Neural progenitor cell (in vitro differentiated cells): ENCODE measurements around the gene PODNL1. TPM values are rescaled to one million over a fixed set of nuclear protein-coding genes. Genes with fewer than 3 reads are reported as not detected.

Source experiments
- DNase-seq: peaks from one replicate; pipeline ENCODE4 v3.0.0-alpha.2; 2016; ENCODE audit warnings: low spot score
- H2AFZ ChIP-seq: fragments of 200-600 bp; sonication (generic); replicated peaks from 2 replicates; pipeline ENCODE4 v1.6.1; 2016; ENCODE audit warnings: antibody characterized with exemption
- H3F3A ChIP-seq: fragments of 200-600 bp; sonication (generic); 2 replicates; pipeline ENCODE4 v1.6.1; 2016; ENCODE audit warnings: antibody characterized with exemption, low read depth
- H3K27ac ChIP-seq: fragments of 200-600 bp; sonication (generic); 2 replicates; pipeline ENCODE4 v1.5.1; 2016; ENCODE audit warnings: mild to moderate bottlenecking
- H3K27me3 ChIP-seq: fragments of 200-600 bp; sonication (generic); 2 replicates; pipeline ENCODE4 v1.6.1; 2016; ENCODE audit warnings: mild to moderate bottlenecking, moderate library complexity
- H3K36me3 ChIP-seq: fragments of 200-600 bp; sonication (generic); 2 replicates; pipeline ENCODE4 v1.5.1; 2016
- H3K4me1 ChIP-seq: fragments of 200-600 bp; sonication (generic); 2 replicates; pipeline ENCODE4 v1.6.1; 2016; ENCODE audit warnings: mixed run types
- H3K4me2 ChIP-seq: fragments of 200-600 bp; sonication (generic); 2 replicates; pipeline ENCODE4 v1.6.1; 2016
- H3K4me3 ChIP-seq: fragments of 200-600 bp; sonication (generic); 2 replicates; pipeline ENCODE4 v1.5.1; 2016
- H3K79me2 ChIP-seq: fragments of 200-600 bp; sonication (generic); 2 replicates; pipeline ENCODE4 v1.6.1; 2016; ENCODE audit warnings: low read depth
- H3K9ac ChIP-seq: fragments of 200-600 bp; sonication (generic); 2 replicates; pipeline ENCODE4 v1.6.1; 2016
- H3K9me3 ChIP-seq: fragments of 200-600 bp; sonication (generic); 2 replicates; pipeline ENCODE4 v1.5.1; 2016; ENCODE audit warnings: low read depth
- H4K20me1 ChIP-seq: fragments of 200-600 bp; sonication (generic); 2 replicates; pipeline ENCODE4 v1.6.1; 2016; ENCODE audit warnings: low read depth
- H3K27ac Mint-ChIP-seq: 3 replicates; pipeline ENCODE4 v1.8.0; 2021; ENCODE audit warnings: mixed read lengths
- H3K27me3 Mint-ChIP-seq: 2 replicates; pipeline ENCODE4 v1.8.0; 2022; ENCODE audit warnings: low read depth, mild to moderate bottlenecking, inconsistent platforms, moderate library complexity, mixed read lengths; ENCODE audit not compliant: insufficient read depth
- H3K36me3 Mint-ChIP-seq: 3 replicates; pipeline ENCODE4 v1.8.0; 2021; ENCODE audit warnings: mixed read lengths
- H3K4me1 Mint-ChIP-seq: 3 replicates; pipeline ENCODE4 v1.8.0; 2021; ENCODE audit warnings: mixed read lengths
- H3K4me3 Mint-ChIP-seq: 3 replicates; pipeline ENCODE4 v1.8.0; 2021; ENCODE audit warnings: mild to moderate bottlenecking, moderate library complexity, mixed read lengths
- H3K9me3 Mint-ChIP-seq: 3 replicates; pipeline ENCODE4 v1.8.0; 2020; ENCODE audit warnings: mixed read lengths
- EZH2 ChIP-seq: fragments of 200-600 bp; sonication (generic); IDR thresholded peaks from 2 replicates; pipeline ENCODE4 v1.6.1; 2017; ENCODE audit warnings: antibody characterized with exemption, mild to moderate bottlenecking, moderate library complexity
- EZH2phosphoT487 ChIP-seq: fragments of 200-600 bp; sonication (generic); IDR thresholded peaks from 2 replicates; pipeline ENCODE4 v1.6.1; 2017; ENCODE audit warnings: antibody characterized with exemption
- total RNA-seq: library from RNA; depleted of rRNA; stranded (reverse); fragments of >200 nt; gene quantifications from 2 replicates; pipeline ENCODE4 v1.2.3, GENCODE V29; 2015; ENCODE audit warnings: low replicate concordance
- TF ChIP-seq, protein P1 (sequence below): fragments of 200-600 bp; sonication (generic); IDR thresholded peaks from 2 replicates; pipeline ENCODE4 v1.5.1; 2017; ENCODE audit warnings: antibody characterized with exemption, mild to moderate bottlenecking

The PODNL1 gene
- total RNA-seq, 1 donor from 2014 or later: not detected

GRCh38 chr19:13981021-13981420 lies 42.8 kb upstream of the PODNL1 start:
- Histone ChIP-seq H3K9ac (no peak overlapping the region), H3K36me3 (no peaks in the 10 kb centered on the region), H2AFZ (no peak overlapping the region), H3K9me3 (no peaks in the 10 kb centered on the region), H4K20me1 (peaks cover 6% of the 10 kb centered on the region), H3K27me3 (peaks cover 6% of the 10 kb centered on the region), H3K27ac (no peak overlapping the region), H3F3A (peaks cover 13% of the 10 kb centered on the region), H3K4me3 (no peak overlapping the region), H3K79me2 (no peaks in the 10 kb centered on the region), H3K4me1 (peaks cover 24% of the 10 kb centered on the region), H3K4me2 (no peak overlapping the region)
- Mint-ChIP-seq H3K36me3 (peaks cover 2% of the 10 kb centered on the region), H3K9me3 (no peaks in the 10 kb centered on the region), H3K4me3 (no peak overlapping the region), H3K27ac (no peak overlapping the region), H3K4me1 (peaks cover 19% of the 10 kb centered on the region), H3K27me3 (peaks cover 10% of the 10 kb centered on the region)
- TF ChIP-seq EZH2 (no peak), EZH2phosphoT487 (no peak)
- TF ChIP-seq, protein P1, sequence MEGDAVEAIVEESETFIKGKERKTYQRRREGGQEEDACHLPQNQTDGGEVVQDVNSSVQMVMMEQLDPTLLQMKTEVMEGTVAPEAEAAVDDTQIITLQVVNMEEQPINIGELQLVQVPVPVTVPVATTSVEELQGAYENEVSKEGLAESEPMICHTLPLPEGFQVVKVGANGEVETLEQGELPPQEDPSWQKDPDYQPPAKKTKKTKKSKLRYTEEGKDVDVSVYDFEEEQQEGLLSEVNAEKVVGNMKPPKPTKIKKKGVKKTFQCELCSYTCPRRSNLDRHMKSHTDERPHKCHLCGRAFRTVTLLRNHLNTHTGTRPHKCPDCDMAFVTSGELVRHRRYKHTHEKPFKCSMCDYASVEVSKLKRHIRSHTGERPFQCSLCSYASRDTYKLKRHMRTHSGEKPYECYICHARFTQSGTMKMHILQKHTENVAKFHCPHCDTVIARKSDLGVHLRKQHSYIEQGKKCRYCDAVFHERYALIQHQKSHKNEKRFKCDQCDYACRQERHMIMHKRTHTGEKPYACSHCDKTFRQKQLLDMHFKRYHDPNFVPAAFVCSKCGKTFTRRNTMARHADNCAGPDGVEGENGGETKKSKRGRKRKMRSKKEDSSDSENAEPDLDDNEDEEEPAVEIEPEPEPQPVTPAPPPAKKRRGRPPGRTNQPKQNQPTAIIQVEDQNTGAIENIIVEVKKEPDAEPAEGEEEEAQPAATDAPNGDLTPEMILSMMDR: no peak
- DNase-seq: no peak

DNA sequence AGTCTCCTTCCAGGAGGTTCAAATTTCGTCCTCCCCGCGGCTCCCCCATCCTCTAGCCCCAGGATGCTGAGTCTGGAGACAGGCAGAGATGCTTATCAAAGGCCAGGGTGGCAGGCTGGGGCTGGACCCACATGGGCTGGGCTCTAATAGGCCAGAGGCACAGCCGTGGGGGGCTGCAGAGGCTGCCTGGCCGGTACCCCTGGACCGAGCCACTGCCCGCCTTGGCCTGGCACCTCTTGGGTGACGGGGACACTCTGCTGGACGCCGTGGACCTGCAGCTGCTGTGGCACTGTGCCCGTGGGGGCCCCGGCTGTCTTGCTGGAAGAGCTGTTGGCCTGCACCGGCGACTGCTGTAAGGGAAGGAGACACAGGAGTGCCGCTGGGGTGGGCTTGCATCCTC lies 42.1 kb upstream of the PODNL1 start:
- no peak overlapping the region for H3K9ac ChIP-seq
- H3K9me3 Mint-ChIP-seq: no peaks in the 10 kb centered on the region
- H3K4me1 Mint-ChIP-seq: peaks cover 16% of the 10 kb centered on the region
- H3K27ac ChIP-seq: no peak overlapping the region
- no peaks in the 10 kb centered on the region for H3K79me2 ChIP-seq
- H3K9me3 ChIP-seq: no peaks in the 10 kb centered on the region
- no peak overlapping the region for H3K4me2 ChIP-seq
- peaks cover 20% of the 10 kb centered on the region for H3K4me1 ChIP-seq
- peaks cover 2% of the 10 kb centered on the region for H3K36me3 Mint-ChIP-seq
- no peaks in the 10 kb centered on the region for H3K36me3 ChIP-seq
- peaks cover 13% of the 10 kb centered on the region for H3F3A ChIP-seq
- no peak overlapping the region for H2AFZ ChIP-seq
- no peak for TF ChIP-seq EZH2
- peaks cover 14% of the 10 kb centered on the region for H3K27me3 Mint-ChIP-seq
- no peak for DNase-seq
- H3K27me3 ChIP-seq: peaks cover 6% of the 10 kb centered on the region
- no peak overlapping the region for H3K4me3 Mint-ChIP-seq
- H4K20me1 ChIP-seq: peaks cover under 1% of the 10 kb centered on the region
- no peak overlapping the region for H3K4me3 ChIP-seq
- no peak overlapping the region for H3K27ac Mint-ChIP-seq

- H3K27ac Mint-ChIP-seq: no peak overlapping the region
- Histone ChIP-seq H3K4me1 (peaks cover 19% of the 10 kb centered on the region), H3K36me3 (no peaks in the 10 kb centered on the region), H3K4me2 (peak overlapping the region; percentile 85), H3K9ac (no peak overlapping the region), H4K20me1 (no peaks in the 10 kb centered on the region), H2AFZ (no peak overlapping the region), H3K79me2 (no peaks in the 10 kb centered on the region), H3K27ac (no peak overlapping the region), H3K27me3 (peaks cover 6% of the 10 kb centered on the region), H3K4me3 (no peak overlapping the region), H3K9me3 (no peaks in the 10 kb centered on the region), H3F3A (peaks cover 13% of the 10 kb centered on the region)
- H3K36me3 Mint-ChIP-seq: peaks cover 2% of the 10 kb centered on the region
- TF ChIP-seq, protein P1: no peak
- TF ChIP-seq EZH2: no peak
- TF ChIP-seq EZH2phosphoT487: no peak
- peaks cover 14% of the 10 kb centered on the region for H3K4me1 Mint-ChIP-seq
- DNase-seq: no peak
- peak overlapping the region; percentile 50 for H3K4me3 Mint-ChIP-seq
- peaks cover 15% of the 10 kb centered on the region for H3K27me3 Mint-ChIP-seq
- no peaks in the 10 kb centered on the region for H3K9me3 Mint-ChIP-seq
These were observed 41.5 kb upstream of the PODNL1 start for GRCh38 chr19:13979686-13980085.

- Mint-ChIP-seq H3K4me1 (peaks cover 15% of the 10 kb centered on the region), H3K27ac (no peak overlapping the region), H3K27me3 (peaks cover 15% of the 10 kb centered on the region), H3K9me3 (no peaks in the 10 kb centered on the region), H3K36me3 (peaks cover 5% of the 10 kb centered on the region), H3K4me3 (no peak overlapping the region)
- Histone ChIP-seq H3K4me1 (peaks cover 18% of the 10 kb centered on the region), H3K4me2 (peak overlapping the region; percentile 85), H4K20me1 (no peaks in the 10 kb centered on the region), H3K36me3 (no peaks in the 10 kb centered on the region), H3K9ac (no peak overlapping the region), H3K4me3 (peak overlapping the region; percentile 49), H3F3A (peaks cover 16% of the 10 kb centered on the region), H3K79me2 (no peaks in the 10 kb centered on the region), H3K27ac (no peak overlapping the region), H3K9me3 (no peaks in the 10 kb centered on the region), H3K27me3 (peaks cover 6% of the 10 kb centered on the region), H2AFZ (no peak overlapping the region)
- peak; percentile 27 for DNase-seq
- TF ChIP-seq EZH2 (no peak), EZH2phosphoT487 (no peak)
- TF ChIP-seq, protein P1: no peak
These were observed 41.0 kb upstream of the PODNL1 start for GRCh38 chr19:13979244-13979615.
